H1 (cell line): Measurements from ENCODE around the gene MACIR.

Experiments used
- CHD2 ChIP-seq: IDR thresholded peaks from 2 replicates; pipeline ENCODE4 v1.6.1; 2012; ENCODE audit warnings: low read length, improper control_type of control experiment
- CHD7 ChIP-seq: fragments of 300-600 bp; sonication (generic); IDR thresholded peaks from 2 replicates; pipeline ENCODE4 v1.7.1; 2012; ENCODE audit warnings: low read length, moderate library complexity, mild to moderate bottlenecking, inconsistent platforms; ENCODE audit not compliant: insufficient replicate concordance
- CREB1 ChIP-seq: IDR thresholded peaks from 2 replicates; pipeline ENCODE4 v1.6.1; 2012; ENCODE audit warnings: inconsistent platforms
- CTCF ChIP-seq, 3 experiments: IDR thresholded peaks; 1 replicate in 2 of 3; 2 replicates in 1 of 3; pipeline versions ENCODE4 v1.5.1 to v1.6.1; 2011; ENCODE audit warnings: low read length in 3 of 3, mild to moderate bottlenecking in 3 of 3, inconsistent platforms in 2 of 3, low read depth in 1 of 3, moderate library complexity in 1 of 3; ENCODE audit not compliant: insufficient read depth in 1 of 3; ENCODE audit errors: control extremely low read depth in 1 of 3
- EP300 ChIP-seq, 2 experiments: IDR thresholded peaks; 1 replicate in 1 of 2; 2 replicates in 1 of 2; pipeline ENCODE4 v1.6.1; 2011 to 2012; ENCODE audit warnings: low read depth in 2 of 2, low read length in 2 of 2, mild to moderate bottlenecking in 2 of 2, borderline replicate concordance in 1 of 2, inconsistent platforms in 1 of 2, moderate library complexity in 1 of 2
- EZH2 ChIP-seq: fragments of 200-600 bp; sonication (generic); IDR thresholded peaks from 2 replicates; pipeline ENCODE4 v1.7.1; 2012; ENCODE audit warnings: low read depth, mild to moderate bottlenecking, moderate library complexity, low read length, inconsistent platforms; ENCODE audit not compliant: severe bottlenecking
- HDAC6 ChIP-seq: IDR thresholded peaks from one replicate; pipeline ENCODE4 v1.7.1; 2012; ENCODE audit warnings: low read depth, mild to moderate bottlenecking, inconsistent platforms, low read length, moderate library complexity
- POLR2AphosphoS5 ChIP-seq: IDR thresholded peaks from 2 replicates; pipeline ENCODE4 v1.6.1; 2011; ENCODE audit warnings: low read depth, low read length
- RAD21 ChIP-seq, 2 experiments: IDR thresholded peaks in 1 of 2; conservative IDR thresholded peaks in 1 of 2; 2 replicates each; pipeline ENCODE4 v1.6.1; 2011; ENCODE audit warnings: low read depth in 2 of 2, low read length in 2 of 2, improper control_type of control experiment in 1 of 2, inconsistent platforms in 1 of 2, mild to moderate bottlenecking in 1 of 2, moderate library complexity in 1 of 2
- RFX5 ChIP-seq: IDR thresholded peaks from 2 replicates; pipeline ENCODE4 v1.6.1; 2011; ENCODE audit warnings: low read depth, low read length, improper control_type of control experiment, borderline replicate concordance
- TCF12 ChIP-seq: IDR thresholded peaks from 2 replicates; pipeline ENCODE4 v1.6.1; 2011; ENCODE audit warnings: low read depth, mild to moderate bottlenecking, low read length
- TF ChIP-seq, protein P1 (sequence below): IDR thresholded peaks from 2 replicates; pipeline ENCODE4 v1.6.1; 2011; ENCODE audit warnings: low read length, improper control_type of control experiment

GRCh38 chr5:103291606-103292005 is 33.0 kb downstream of the MACIR start:
- TF ChIP-seq RFX5 (no peak), TCF12 (no peak), EZH2 (no peak), CREB1 (no peak), EP300 (IDR thresholded peaks at IDR 0.05; ENCODE audit: borderline replicate concordance in 1 of 2, low read depth in 2 of 2, low read length in 2 of 2) (no peak), RAD21 (IDR thresholded peaks at IDR 0.05 in 1 of 2, conservative IDR thresholded peaks at IDR 0.05 in 1 of 2; ENCODE audit: low read depth in 2 of 2, low read length in 2 of 2) (no peak), POLR2AphosphoS5 (no peak), CTCF (IDR thresholded peaks at IDR 0.05; ENCODE audit: control extremely low read depth in 1 of 3, insufficient read depth in 1 of 3, low read depth in 1 of 3, low read length in 3 of 3) (no peak), HDAC6 (no peak), CHD7 (no peak), CHD2 (no peak)
- TF ChIP-seq, protein P1, sequence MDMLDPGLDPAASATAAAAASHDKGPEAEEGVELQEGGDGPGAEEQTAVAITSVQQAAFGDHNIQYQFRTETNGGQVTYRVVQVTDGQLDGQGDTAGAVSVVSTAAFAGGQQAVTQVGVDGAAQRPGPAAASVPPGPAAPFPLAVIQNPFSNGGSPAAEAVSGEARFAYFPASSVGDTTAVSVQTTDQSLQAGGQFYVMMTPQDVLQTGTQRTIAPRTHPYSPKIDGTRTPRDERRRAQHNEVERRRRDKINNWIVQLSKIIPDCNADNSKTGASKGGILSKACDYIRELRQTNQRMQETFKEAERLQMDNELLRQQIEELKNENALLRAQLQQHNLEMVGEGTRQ, result no peak
